WTC11 (cell line): ENCODE data around the gene GXYLT2. TPM values are rescaled to one million over a fixed set of nuclear protein-coding genes. Genes with fewer than 3 reads are reported as not detected.

Experiments
- ATAC-seq: fragments of 200-7000 bp; cut with Tn5 transposase; 2 replicates; pipeline ENCODE4 v1.10.0; 2021; ENCODE audit warnings: mild to moderate bottlenecking, moderate library complexity
- CTCF ChIA-PET: fragments of 300-600 bp; sonication (Branson Sonifier 250); formaldehyde crosslinking; loops from one replicate; lab custom pipeline; 2021; ENCODE audit warnings: antibody characterized with exemption; lab: Charles Lee
- POLR2A ChIA-PET: fragments of 350-600 bp; sonication (Branson Sonifier 250); formaldehyde crosslinking; loops from one replicate; lab custom pipeline; 2021; ENCODE audit warnings: antibody characterized with exemption; lab: Charles Lee
- DNase-seq: peaks from one replicate; pipeline ENCODE4 v3.0.0; 2021; ENCODE audit warnings: low spot score
- H3K27ac Mint-ChIP-seq: 2 replicates; pipeline ENCODE4 v1.8.0; 2021; ENCODE audit warnings: mixed read lengths
- H3K27me3 Mint-ChIP-seq: 2 replicates; pipeline ENCODE4 v1.8.0; 2021; ENCODE audit warnings: low read depth, mild to moderate bottlenecking, moderate library complexity, mixed read lengths
- H3K36me3 Mint-ChIP-seq: 2 replicates; pipeline ENCODE4 v1.8.0; 2021; ENCODE audit warnings: mixed read lengths
- H3K4me1 Mint-ChIP-seq: 2 replicates; pipeline ENCODE4 v1.8.0; 2022; ENCODE audit warnings: mixed read lengths
- H3K4me3 Mint-ChIP-seq: 2 replicates; pipeline ENCODE4 v1.8.0; 2021; ENCODE audit warnings: mild to moderate bottlenecking, moderate library complexity, mixed read lengths
- H3K9me3 Mint-ChIP-seq: 2 replicates; pipeline ENCODE4 v1.8.0; 2021; ENCODE audit warnings: mixed read lengths
- ARID4B ChIP-seq: sonication (generic); formaldehyde crosslinking; IDR thresholded peaks from 2 replicates; pipeline ENCODE4 v1.8.0; 2023; ENCODE audit warnings: missing genetic modification reagents, mild to moderate bottlenecking, borderline replicate concordance
- ATF2 ChIP-seq: sonication (generic); formaldehyde crosslinking; IDR thresholded peaks from 2 replicates; pipeline ENCODE4 v1.8.1; 2022; ENCODE audit warnings: low read depth, missing genetic modification reagents, borderline replicate concordance
- ATF3 ChIP-seq: sonication (generic); formaldehyde crosslinking; conservative IDR thresholded peaks from 2 replicates; pipeline ENCODE4 v1.8.1; 2022; ENCODE audit warnings: mild to moderate bottlenecking, missing genetic modification reagents
- ATF6 ChIP-seq: sonication (generic); formaldehyde crosslinking; IDR thresholded peaks from 2 replicates; pipeline ENCODE4 v1.8.1; 2023; ENCODE audit warnings: mild to moderate bottlenecking, missing genetic modification reagents
- CDX4 ChIP-seq: fragments of 250-450 bp; sonication (Bioruptor Pico); IDR thresholded peaks from 2 replicates; pipeline ENCODE4 v1.9.0; 2021; ENCODE audit warnings: moderate library complexity, mild to moderate bottlenecking, inconsistent platforms, borderline replicate concordance
- CREB1 ChIP-seq: sonication (generic); formaldehyde crosslinking; IDR thresholded peaks from 2 replicates; pipeline ENCODE4 v1.8.0; 2023; ENCODE audit warnings: mild to moderate bottlenecking, missing genetic modification reagents
- E2F1 ChIP-seq: sonication (generic); formaldehyde crosslinking; IDR thresholded peaks from 2 replicates; pipeline ENCODE4 v1.8.0; 2022; ENCODE audit warnings: mild to moderate bottlenecking, missing genetic modification reagents
- ELF4 ChIP-seq: sonication (generic); formaldehyde crosslinking; IDR thresholded peaks from 2 replicates; pipeline ENCODE4 v1.8.1; 2022; ENCODE audit warnings: low read depth, mild to moderate bottlenecking, moderate library complexity, missing genetic modification reagents
- FOXJ3 ChIP-seq: sonication (generic); formaldehyde crosslinking; IDR thresholded peaks from 2 replicates; pipeline ENCODE4 v1.9.0; 2021; ENCODE audit warnings: missing genetic modification reagents, mild to moderate bottlenecking, borderline replicate concordance
- GTF2I ChIP-seq: fragments of 250-450 bp; sonication (Bioruptor Pico); conservative IDR thresholded peaks from 2 replicates; pipeline ENCODE4 v1.4.0; 2021; ENCODE audit warnings: mild to moderate bottlenecking
- HMGA2 ChIP-seq: fragments of 250-450 bp; sonication (Bioruptor Pico); IDR thresholded peaks from 2 replicates; pipeline ENCODE4 v1.4.0; 2021; ENCODE audit warnings: mild to moderate bottlenecking, moderate library complexity
- OVOL2 ChIP-seq: fragments of 250-450 bp; sonication (Bioruptor Pico); IDR thresholded peaks from 2 replicates; pipeline ENCODE4 v1.9.0; 2021; ENCODE audit warnings: mild to moderate bottlenecking, borderline replicate concordance
- SMAD3 ChIP-seq: sonication (generic); formaldehyde crosslinking; IDR thresholded peaks from 2 replicates; pipeline ENCODE4 v1.8.0; 2022; ENCODE audit warnings: missing genetic modification reagents, mild to moderate bottlenecking, borderline replicate concordance
- SMAD4 ChIP-seq: sonication (generic); formaldehyde crosslinking; IDR thresholded peaks from 2 replicates; pipeline ENCODE4 v1.8.0; 2022; ENCODE audit warnings: mild to moderate bottlenecking, missing genetic modification reagents
- SOX15 ChIP-seq: fragments of 250-450 bp; sonication (Bioruptor Pico); IDR thresholded peaks from 2 replicates; pipeline ENCODE4 v1.9.0; 2021; ENCODE audit warnings: mild to moderate bottlenecking
- ZBTB43 ChIP-seq: sonication (generic); formaldehyde crosslinking; IDR thresholded peaks from 2 replicates; pipeline ENCODE4 v1.8.1; 2023; ENCODE audit warnings: mild to moderate bottlenecking, missing genetic modification reagents
- ZNF138 ChIP-seq: sonication (generic); formaldehyde crosslinking; conservative IDR thresholded peaks from 2 replicates; pipeline ENCODE4 v1.8.1; 2022; ENCODE audit warnings: mild to moderate bottlenecking, moderate library complexity, missing genetic modification reagents
- ZNF396 ChIP-seq: fragments of 250-450 bp; sonication (Bioruptor Pico); IDR thresholded peaks from 2 replicates; pipeline ENCODE4 v1.8.0; 2021; ENCODE audit warnings: mild to moderate bottlenecking, moderate library complexity, borderline replicate concordance
- ZNF512 ChIP-seq: sonication (generic); formaldehyde crosslinking; IDR thresholded peaks from 2 replicates; pipeline ENCODE4 v1.8.1; 2022; ENCODE audit warnings: missing genetic modification reagents, borderline replicate concordance
- total RNA-seq: library from RNA; stranded (reverse); gene quantifications from 3 replicates; pipeline ENCODE4 v1.2.3, GENCODE V29; 2021

Gene GXYLT2
- total RNA-seq, 1 experiment from 2014 or later: 6.5 TPM

GRCh38 chr3:72961752-72962151, 73.9 kb downstream of the GXYLT2 start:
- TF ChIP-seq ATF6 (no peak), SMAD3 (CRISPR knock-in tag) (no peak), ZNF512 (no peak), ZNF138 (CRISPR knock-in tag) (no peak), ELF4 (CRISPR knock-in tag) (no peak), ZNF396 (CRISPR knock-in tag) (no peak), ATF2 (CRISPR knock-in tag) (no peak), SOX15 (CRISPR knock-in tag) (no peak), CREB1 (CRISPR knock-in tag) (no peak)
- no peaks in the 10 kb centered on the region for H3K9me3 Mint-ChIP-seq
- ATAC-seq (no peak), DNase-seq (no peak)
- peaks cover 9% of the 10 kb centered on the region for H3K4me1 Mint-ChIP-seq
- no peak overlapping the region for H3K4me3 Mint-ChIP-seq
- ChIA-PET CTCF (no interaction called here), POLR2A (no interaction called here)
- H3K27me3 Mint-ChIP-seq: no peaks in the 10 kb centered on the region
- H3K36me3 Mint-ChIP-seq: no peaks in the 10 kb centered on the region
- H3K27ac Mint-ChIP-seq: no peak overlapping the region

GRCh38 chr3:72962317-72962716, 74.5 kb downstream of the GXYLT2 start:
- Mint-ChIP-seq H3K9me3 (no peaks in the 10 kb centered on the region), H3K36me3 (no peaks in the 10 kb centered on the region), H3K27me3 (no peaks in the 10 kb centered on the region), H3K4me1 (peaks cover 6% of the 10 kb centered on the region; the same call in 1 of the 2 replicates), H3K27ac (no peak overlapping the region), H3K4me3 (no peak overlapping the region)
- ChIA-PET CTCF (no interaction called here), POLR2A (no interaction called here)
- no peak for TF ChIP-seq OVOL2
- DNase-seq (no peak), ATAC-seq (no peak)

GRCh38 chr3:72964633-72965032, 76.8 kb downstream of the GXYLT2 start:
- CTCF ChIA-PET: interaction anchor here (0.7 kb wide), 1 partner anchor 31 kb away, joined by 3 read pairs; no protein-coding TSS in a partner anchor
- no peak for TF ChIP-seq E2F1 (CRISPR knock-in tag)
- TF ChIP-seq SOX15 (CRISPR knock-in tag): no peak
- no peak for TF ChIP-seq GTF2I (CRISPR knock-in tag)
- TF ChIP-seq ZBTB43 (CRISPR knock-in tag): no peak
- no peak for TF ChIP-seq SMAD4 (CRISPR knock-in tag)
- TF ChIP-seq ATF3 (CRISPR knock-in tag): no peak
- no peak for TF ChIP-seq ARID4B (CRISPR knock-in tag)
- no peak for TF ChIP-seq FOXJ3 (CRISPR knock-in tag)
- TF ChIP-seq HMGA2: no peak
- no peak for TF ChIP-seq CDX4 (CRISPR knock-in tag)

More at GRCh38 chr3:72964633-72965032, 76.8 kb downstream of the GXYLT2 start:
- ATAC-seq (no peak), DNase-seq (no peak)
- no peaks in the 10 kb centered on the region for H3K36me3 Mint-ChIP-seq
- no peaks in the 10 kb centered on the region for H3K27me3 Mint-ChIP-seq
- 0 out of 2 replicates have a peak, but pooled peaks cover 4% of the 10 kb centered on the region for H3K4me1 Mint-ChIP-seq
- H3K27ac Mint-ChIP-seq: no peak overlapping the region
- POLR2A ChIA-PET: no interaction called here
- no peak overlapping the region for H3K4me3 Mint-ChIP-seq
- H3K9me3 Mint-ChIP-seq: no peaks in the 10 kb centered on the region
